KG1 (cell line): ENCODE data around the gene DHX29.
A peak's percentile ranks its signal among the peaks of the same experiment; 100 is the strongest.

Experiments used
- DNase-seq: peaks from one replicate; lab custom pipeline; 2025; lab: John Stamatoyannopoulos, UW

Gene DHX29

GRCh38 chr5:55232985-55233928 lies 74.2 kb downstream of the DHX29 start, which contains the start of gene CCNO:
TSS of gene CCNO (minus strand) at chr5:55233608. CDS start at chr5:55233523, 85 bp downstream.
- no peak for DNase-seq

- no peak for DNase-seq
These were observed 75.1 kb downstream of the DHX29 start for GRCh38 chr5:55232271-55232984.

- no peak for DNase-seq
These were observed 75.6 kb downstream of the DHX29 start for GRCh38 chr5:55231919-55232270.

- DNase-seq = no peak
These were observed 76.2 kb downstream of the DHX29 start for GRCh38 chr5:55231029-55231918.

GRCh38 chr5:55230086-55230629 lies 77.3 kb downstream of the DHX29 start:
- no peak for DNase-seq

- no peak for DNase-seq
These were observed 79.6 kb downstream of the DHX29 start for GRCh38 chr5:55227664-55228430.

GRCh38 chr5:55226934-55227663 lies 80.4 kb downstream of the DHX29 start, which contains the start of gene MCIDAS:
TSS of gene MCIDAS (minus strand) at chr5:55227315. CDS start at chr5:55227138, 177 bp downstream.
- no peak for DNase-seq

- peak; percentile 35 for DNase-seq
These were observed 81.2 kb downstream of the DHX29 start for GRCh38 chr5:55226027-55226933.

- no peak for DNase-seq
These were observed 82.1 kb downstream of the DHX29 start for GRCh38 chr5:55225346-55225745.

GRCh38 chr5:55223812-55224240 lies 83.7 kb downstream of the DHX29 start:
- DNase-seq = no peak

- DNase-seq = no peak
These were observed 84.3 kb downstream of the DHX29 start for GRCh38 chr5:55222985-55223811.

- DNase-seq = no peak
These were observed 85.2 kb downstream of the DHX29 start for GRCh38 chr5:55222092-55222984.

- DNase-seq = no peak
These were observed 86.9 kb downstream of the DHX29 start for GRCh38 chr5:55220433-55221185.

GRCh38 chr5:55219770-55220169 lies 87.7 kb downstream of the DHX29 start:
- no peak for DNase-seq

- no peak for DNase-seq
These were observed 88.5 kb downstream of the DHX29 start for GRCh38 chr5:55218967-55219366.

GRCh38 chr5:55211184-55211874 lies 96.2 kb downstream of the DHX29 start:
- no peak for DNase-seq
